H9 (cell line): ENCODE data around the gene MMD. TPM values are rescaled to one million over a fixed set of nuclear protein-coding genes. Genes with fewer than 3 reads are reported as not detected.

Source experiments
- DNase-seq: peaks from one replicate; pipeline ENCODE4 v3.0.0-alpha.2; 2017
- H2AFZ ChIP-seq: one replicate; pipeline ENCODE4 v1.6.1; 2013; ENCODE audit warnings: mild to moderate bottlenecking, low read length, control low read depth, moderate library complexity
- H2AK5ac ChIP-seq: 2 replicates; pipeline ENCODE4 v1.6.1; 2013; ENCODE audit warnings: low read length, control low read depth, mixed read lengths; ENCODE audit not compliant: insufficient read length
- H2BK120ac ChIP-seq: one replicate; pipeline ENCODE4 v1.6.1; 2013; ENCODE audit warnings: low read depth, mild to moderate bottlenecking, low read length, control low read depth, inconsistent platforms; ENCODE audit not compliant: poor library complexity, severe bottlenecking
- H2BK12ac ChIP-seq: 2 replicates; pipeline ENCODE4 v1.6.1; 2013; ENCODE audit warnings: low read length, control low read depth, mixed read lengths, low read depth; ENCODE audit not compliant: insufficient read length
- H2BK15ac ChIP-seq: 2 replicates; pipeline ENCODE4 v1.6.1; 2013; ENCODE audit warnings: low read depth, low read length, control low read depth
- H2BK20ac ChIP-seq: one replicate; pipeline ENCODE4 v1.6.1; 2013; ENCODE audit warnings: low read depth, mild to moderate bottlenecking, low read length, control low read depth, inconsistent platforms; ENCODE audit not compliant: poor library complexity, severe bottlenecking
- H2BK5ac ChIP-seq: 2 replicates; pipeline ENCODE4 v1.6.1; 2013; ENCODE audit warnings: low read length, control low read depth, mixed read lengths; ENCODE audit not compliant: insufficient read length
- H3K14ac ChIP-seq: 2 replicates; pipeline ENCODE4 v1.6.1; 2013; ENCODE audit warnings: low read length, control low read depth; ENCODE audit not compliant: insufficient read depth
- H3K18ac ChIP-seq: 2 replicates; pipeline ENCODE4 v1.6.1; 2013; ENCODE audit warnings: low read depth, mild to moderate bottlenecking, mixed read lengths, low read length, control low read depth; ENCODE audit not compliant: insufficient read length
- H3K23ac ChIP-seq: 2 replicates; pipeline ENCODE4 v1.6.1; 2013; ENCODE audit warnings: low read length, control low read depth, mixed read lengths, low read depth; ENCODE audit not compliant: insufficient read length
- H3K23me2 ChIP-seq: 2 replicates; pipeline ENCODE4 v1.6.1; 2013; ENCODE audit warnings: low read depth, mild to moderate bottlenecking, mixed read lengths, low read length, control low read depth; ENCODE audit not compliant: insufficient read length, poor library complexity, severe bottlenecking
- H3K27ac ChIP-seq: 2 replicates; pipeline ENCODE4 v1.5.1; 2013; ENCODE audit warnings: low read length, control low read depth, mixed read lengths, low read depth; ENCODE audit not compliant: insufficient read length
- H3K27me3 ChIP-seq: 2 replicates; pipeline ENCODE4 v1.6.1; 2013; ENCODE audit warnings: low read length, control low read depth, inconsistent platforms; ENCODE audit not compliant: insufficient read depth
- H3K4ac ChIP-seq: 2 replicates; pipeline ENCODE4 v1.6.1; 2013; ENCODE audit warnings: low read depth, mild to moderate bottlenecking, control low read depth, inconsistent platforms, low read length, moderate library complexity
- H3K4me1 ChIP-seq: 2 replicates; pipeline ENCODE4 v1.6.1; 2013; ENCODE audit warnings: low read length, control low read depth, inconsistent platforms; ENCODE audit not compliant: insufficient read depth
- H3K4me2 ChIP-seq: 2 replicates; pipeline ENCODE4 v1.6.1; 2013; ENCODE audit warnings: low read length, control low read depth, mixed read lengths; ENCODE audit not compliant: insufficient read length, insufficient read depth
- H3K56ac ChIP-seq: 2 replicates; pipeline ENCODE4 v1.6.1; 2013; ENCODE audit warnings: low read depth, mild to moderate bottlenecking, mixed read lengths, low read length, control low read depth; ENCODE audit not compliant: insufficient read length
- H3K79me1 ChIP-seq: 2 replicates; pipeline ENCODE4 v1.6.1; 2013; ENCODE audit warnings: low read depth, mild to moderate bottlenecking, moderate library complexity, low read length, control low read depth, inconsistent platforms; ENCODE audit not compliant: insufficient read depth, poor library complexity, severe bottlenecking
- H3K79me2 ChIP-seq: 2 replicates; pipeline ENCODE4 v1.6.1; 2013; ENCODE audit warnings: low read length, control low read depth, inconsistent platforms; ENCODE audit not compliant: insufficient read depth
- H3K9ac ChIP-seq: 2 replicates; pipeline ENCODE4 v1.6.1; 2013; ENCODE audit warnings: low read length, control low read depth, mixed read lengths; ENCODE audit not compliant: insufficient read length; ENCODE audit errors: extremely low read depth
- H3K9me3 ChIP-seq: one replicate; pipeline ENCODE4 v1.6.1; 2013; ENCODE audit warnings: low read depth, low read length, inconsistent platforms; ENCODE audit not compliant: control insufficient read depth
- H3T11ph ChIP-seq: one replicate; pipeline ENCODE4 v1.6.1; 2013; ENCODE audit warnings: mild to moderate bottlenecking, low read length, control low read depth, inconsistent platforms
- H4K20me1 ChIP-seq: one replicate; pipeline ENCODE4 v1.6.1; 2013; ENCODE audit not compliant: control insufficient read depth, insufficient read length, insufficient read depth
- H4K5ac ChIP-seq: 2 replicates; pipeline ENCODE4 v1.6.1; 2013; ENCODE audit warnings: low read depth, mild to moderate bottlenecking, mixed read lengths, low read length, control low read depth; ENCODE audit not compliant: insufficient read length
- H4K8ac ChIP-seq: replicated peaks from 2 replicates; pipeline ENCODE4 v1.6.1; 2013; ENCODE audit warnings: low read length, control low read depth, mixed read lengths, low read depth; ENCODE audit not compliant: insufficient read length
- H4K91ac ChIP-seq: 2 replicates; pipeline ENCODE4 v1.6.1; 2013; ENCODE audit warnings: low read depth, mild to moderate bottlenecking, moderate library complexity, mixed read lengths, low read length, control low read depth; ENCODE audit not compliant: insufficient read length
- H3K27ac Mint-ChIP-seq, 3 experiments: 2 replicates in 2 of 3; 3 replicates in 1 of 3; pipeline ENCODE4 v1.8.0; 2020 to 2021; ENCODE audit warnings: mixed read lengths in 3 of 3, mild to moderate bottlenecking in 1 of 3, moderate library complexity in 1 of 3
- H3K27me3 Mint-ChIP-seq: 2 replicates; pipeline ENCODE4 v1.8.0; 2021; ENCODE audit warnings: low read depth, mild to moderate bottlenecking, moderate library complexity, mixed read lengths
- H3K36me3 Mint-ChIP-seq, 3 experiments: 2 replicates in 2 of 3; 3 replicates in 1 of 3; pipeline ENCODE4 v1.8.0; 2020 to 2021; ENCODE audit warnings: low read depth in 3 of 3, mixed read lengths in 3 of 3; ENCODE audit not compliant: insufficient read depth in 1 of 3
- H3K4me1 Mint-ChIP-seq, 2 experiments: 2 replicates each; pipeline ENCODE4 v1.8.0; 2020; ENCODE audit warnings: mixed read lengths in 2 of 2
- H3K4me3 Mint-ChIP-seq, 2 experiments: 2 replicates in 1 of 2; 3 replicates in 1 of 2; pipeline ENCODE4 v1.8.0; 2020 to 2021; ENCODE audit warnings: mild to moderate bottlenecking in 2 of 2, mixed read lengths in 2 of 2, moderate library complexity in 1 of 2
- H3K9me3 Mint-ChIP-seq, 2 experiments: 2 replicates in 1 of 2; 3 replicates in 1 of 2; pipeline ENCODE4 v1.8.0; 2020; ENCODE audit warnings: mild to moderate bottlenecking in 2 of 2, mixed read lengths in 2 of 2, moderate library complexity in 1 of 2
- CTCF ChIP-seq: fragments of 200-600 bp; sonication (generic); conservative IDR thresholded peaks from 3 replicates; pipeline ENCODE4 v1.8.0; 2021; ENCODE audit warnings: antibody characterized with exemption, mild to moderate bottlenecking
- WGBS: extraction: QIAGEN DNeasy Blood & Tissue Kit; methylation state at CpG from one replicate; pipeline ENCODE4 v1.1.7; 2013; ENCODE audit warnings: missing lambda C conversion rate, low lambda C conversion rate, mixed read lengths; ENCODE audit not compliant: insufficient read length; ENCODE audit errors: extremely low coverage; 5-methylcytosine and 5-hydroxymethylcytosine counted together
- total RNA-seq: library from RNA; stranded (reverse); gene quantifications from 2 replicates; pipeline ENCODE4 v1.2.1, GENCODE V29; 2021

Gene MMD
- total RNA-seq, 1 experiment from 2014 or later, result 24.0 TPM

GRCh38 chr17:55343900-55344513 lies 77.6 kb downstream of the MMD start:
- H2AK5ac ChIP-seq, result no peak overlapping the region
- H3K56ac ChIP-seq, result no peak overlapping the region
- Mint-ChIP-seq H3K9me3 (peaks cover 7 to 8% of the 10 kb centered on the region in 2 experiments; a peak in 4 of 5 replicates), H3K27ac (no peak overlapping the region), H3K4me1 (peaks cover 2% of the 10 kb centered on the region in 2 experiments), H3K27me3 (peaks cover 3% of the 10 kb centered on the region; the same call in 1 of the 2 replicates), H3K4me3 (no peak overlapping the region), H3K36me3 (peaks cover 0 to 9% (median 4%) of the 10 kb centered on the region in 3 experiments)
- H3K23me2 ChIP-seq, result no peaks in the 10 kb centered on the region
- H3K4me1 ChIP-seq, result no peaks in the 10 kb centered on the region
- no peak overlapping the region for H2BK20ac ChIP-seq
- H3K27me3 ChIP-seq, result no peaks in the 10 kb centered on the region
- H4K20me1 ChIP-seq, result no peaks in the 10 kb centered on the region
- no peak overlapping the region for H2BK120ac ChIP-seq
- no peak for DNase-seq
- H2AFZ ChIP-seq, result no peak overlapping the region
- H4K8ac ChIP-seq, result no peak overlapping the region
- H4K91ac ChIP-seq, result no peak overlapping the region
- WGBS, result no CpG with 5 or more reads among the region's 4 CpGs
- H3K9me3 ChIP-seq, result no peaks in the 10 kb centered on the region
- no peak overlapping the region for H3K18ac ChIP-seq
- H3K79me2 ChIP-seq, result no peaks in the 10 kb centered on the region
- H3K9ac ChIP-seq, result no peak overlapping the region
- H3T11ph ChIP-seq, result no peak overlapping the region
- no peak overlapping the region for H3K27ac ChIP-seq
- H2BK12ac ChIP-seq, result no peak overlapping the region
- H3K4ac ChIP-seq, result no peak overlapping the region
- H3K14ac ChIP-seq, result no peak overlapping the region
- H4K5ac ChIP-seq, result no peak overlapping the region
- no peaks in the 10 kb centered on the region for H3K79me1 ChIP-seq
- no peak overlapping the region for H2BK5ac ChIP-seq
- no peak overlapping the region for H3K23ac ChIP-seq
- no peak overlapping the region for H2BK15ac ChIP-seq
- no peak overlapping the region for H3K4me2 ChIP-seq
- no peak for TF ChIP-seq CTCF
